Neuronal stem cell (in vitro differentiated cells): ENCODE data around the gene SLC39A11.
A peak's percentile ranks its signal among the peaks of the same experiment; 100 is the strongest.

Experiments
- DNase-seq: peaks from one replicate; pipeline ENCODE4 v3.0.0-alpha.2; 2013; ENCODE audit warnings: low spot score
- H2AFZ ChIP-seq: one replicate; pipeline ENCODE4 v1.6.1; 2013; ENCODE audit warnings: mild to moderate bottlenecking, low read length, inconsistent platforms
- H2AK5ac ChIP-seq: 2 replicates; pipeline ENCODE4 v1.6.1; 2013; ENCODE audit warnings: low read depth, mild to moderate bottlenecking, inconsistent platforms, low read length, moderate library complexity, mixed read lengths
- H2BK120ac ChIP-seq: 2 replicates; pipeline ENCODE4 v1.6.1; 2013; ENCODE audit warnings: low read depth, mild to moderate bottlenecking, inconsistent platforms, low read length, moderate library complexity, mixed read lengths
- H2BK12ac ChIP-seq: one replicate; pipeline ENCODE4 v1.6.1; 2013; ENCODE audit warnings: low read length, inconsistent platforms
- H2BK15ac ChIP-seq: 2 replicates; pipeline ENCODE4 v1.6.1; 2013; ENCODE audit warnings: mild to moderate bottlenecking, low read length, inconsistent platforms, mixed read lengths
- H2BK5ac ChIP-seq: one replicate; pipeline ENCODE4 v1.6.1; 2013; ENCODE audit warnings: inconsistent platforms, mild to moderate bottlenecking, low read length, moderate library complexity
- H3K14ac ChIP-seq: one replicate; pipeline ENCODE4 v1.6.1; 2013; ENCODE audit warnings: low read length, inconsistent platforms
- H3K18ac ChIP-seq: 2 replicates; pipeline ENCODE4 v1.6.1; 2013; ENCODE audit warnings: low read length, inconsistent platforms
- H3K23ac ChIP-seq: 2 replicates; pipeline ENCODE4 v1.6.1; 2013; ENCODE audit warnings: low read depth, mild to moderate bottlenecking, mixed read lengths, low read length, inconsistent platforms; ENCODE audit not compliant: poor library complexity
- H3K27ac ChIP-seq: replicated peaks from 3 replicates; pipeline ENCODE4 v1.5.1; 2013; ENCODE audit warnings: low read length, inconsistent platforms
- H3K27me3 ChIP-seq, 3 experiments: 2 replicates each; pipeline ENCODE4 v1.6.1; 2013; ENCODE audit warnings: low read length in 3 of 3, mild to moderate bottlenecking in 2 of 3, inconsistent platforms in 1 of 3, low read depth in 1 of 3, mixed read lengths in 1 of 3, moderate library complexity in 1 of 3; ENCODE audit not compliant: control insufficient read depth in 3 of 3, insufficient read depth in 3 of 3
- H3K36me3 ChIP-seq, 2 donors: replicated peaks in 1 of 2; 2 replicates each; pipeline ENCODE4 v1.6.1; 2013; ENCODE audit warnings: low read length in 2 of 2; ENCODE audit not compliant: control insufficient read depth in 2 of 2, insufficient read depth in 2 of 2
- H3K4ac ChIP-seq: 2 replicates; pipeline ENCODE4 v1.6.1; 2013; ENCODE audit warnings: inconsistent platforms, mild to moderate bottlenecking, low read length, moderate library complexity
- H3K4me1 ChIP-seq, 2 donors: 1 replicate in 1 of 2; 2 replicates in 1 of 2; pipeline ENCODE4 v1.6.1; 2013; ENCODE audit warnings: low read length in 2 of 2, low read depth in 1 of 2; ENCODE audit not compliant: control insufficient read depth in 2 of 2, insufficient read depth in 1 of 2
- H3K4me2 ChIP-seq: one replicate; pipeline ENCODE4 v1.6.1; 2013; ENCODE audit warnings: mild to moderate bottlenecking, low read length, inconsistent platforms; ENCODE audit not compliant: insufficient read depth, poor library complexity, severe bottlenecking
- H3K4me3 ChIP-seq, 2 donors: 2 replicates each; pipeline ENCODE4 v1.5.1; 2013; ENCODE audit warnings: low read length in 2 of 2, mild to moderate bottlenecking in 2 of 2, inconsistent platforms in 1 of 2, moderate library complexity in 1 of 2
- H3K79me1 ChIP-seq: one replicate; pipeline ENCODE4 v1.6.1; 2013; ENCODE audit warnings: low read depth, mild to moderate bottlenecking, inconsistent platforms, low read length, moderate library complexity
- H3K9ac ChIP-seq: one replicate; pipeline ENCODE4 v1.6.1; 2013; ENCODE audit warnings: mild to moderate bottlenecking, low read depth, low read length, inconsistent platforms; ENCODE audit not compliant: poor library complexity
- H3K9me3 ChIP-seq, 2 donors: replicated peaks in 1 of 2; 2 replicates each; pipeline versions ENCODE3 to v1.6.1; 2013; ENCODE audit warnings: low read length in 2 of 2, mild to moderate bottlenecking in 2 of 2, inconsistent platforms in 1 of 2, low read depth in 1 of 2, mixed read lengths in 1 of 2, moderate library complexity in 1 of 2; ENCODE audit not compliant: control insufficient read depth in 2 of 2, insufficient read depth in 1 of 2
- H4K8ac ChIP-seq: one replicate; pipeline ENCODE4 v1.6.1; 2013; ENCODE audit warnings: low read depth, mild to moderate bottlenecking, inconsistent platforms, low read length, moderate library complexity
- H4K91ac ChIP-seq: one replicate; pipeline ENCODE4 v1.6.1; 2013; ENCODE audit warnings: low read length, low read depth, mild to moderate bottlenecking, inconsistent platforms; ENCODE audit not compliant: poor library complexity
- WGBS, 2 donors: extraction: QIAGEN DNeasy Blood & Tissue Kit; methylation state at CpG; one replicate each; pipeline ENCODE4 v1.1.7; 2013; ENCODE audit warnings: missing lambda C conversion rate in 2 of 2, mixed read lengths in 1 of 2; ENCODE audit not compliant: insufficient read length in 2 of 2, insufficient replicate concordance in 1 of 2; ENCODE audit errors: extremely low coverage in 2 of 2; 5-methylcytosine and 5-hydroxymethylcytosine counted together

Gene SLC39A11

GRCh38 chr17:73093286-73093685 lies 798 bp upstream of the SLC39A11 start:
- H2BK15ac ChIP-seq, result no peak overlapping the region
- no peaks in the 10 kb centered on the region for H3K79me1 ChIP-seq
- no peak overlapping the region for H3K27ac ChIP-seq
- no peak overlapping the region for H2AFZ ChIP-seq
- H3K4me3 ChIP-seq, result no peak overlapping the region
- no CpG with 5 or more reads among the region's 9 CpGs for WGBS, 2 donors
- no peak overlapping the region for H3K9ac ChIP-seq
- no peak overlapping the region for H4K8ac ChIP-seq
- H4K91ac ChIP-seq, result no peak overlapping the region
- DNase-seq, result no peak
- no peak overlapping the region for H2AK5ac ChIP-seq
- H3K4me1 ChIP-seq, result peaks cover 7 to 8% of the 10 kb centered on the region in 2 donors
- no peak overlapping the region for H3K4ac ChIP-seq
- peaks cover 0 to 8% (median 0%) of the 10 kb centered on the region in 3 experiments for H3K27me3 ChIP-seq
- no peaks in the 10 kb centered on the region for H3K9me3 ChIP-seq
- H3K36me3 ChIP-seq, result no peaks in the 10 kb centered on the region
- no peak overlapping the region for H3K4me2 ChIP-seq
- no peak overlapping the region for H2BK12ac ChIP-seq
- H2BK5ac ChIP-seq, result no peak overlapping the region
- H2BK120ac ChIP-seq, result no peak overlapping the region
- H3K23ac ChIP-seq, result no peak overlapping the region
- no peak overlapping the region for H3K14ac ChIP-seq
- H3K18ac ChIP-seq, result no peak overlapping the region

- WGBS, 2 donors, result no CpG with 5 or more reads among the region's 20 CpGs
These were observed 542 bp downstream of the SLC39A11 start for GRCh38 chr17:73091770-73092522.

GRCh38 chr17:73091410-73091769 lies 1.1 kb downstream of the SLC39A11 start:
- no peak overlapping the region for H3K14ac ChIP-seq
- DNase-seq, result no peak
- no peaks in the 10 kb centered on the region for H3K9me3 ChIP-seq
- peaks cover 7 to 8% of the 10 kb centered on the region in 2 donors for H3K4me1 ChIP-seq
- no peak overlapping the region for H2BK15ac ChIP-seq
- no CpG with 5 or more reads among the region's 4 CpGs for WGBS, 2 donors
- no peak overlapping the region for H2BK120ac ChIP-seq
- H3K23ac ChIP-seq, result no peak overlapping the region
- H3K79me1 ChIP-seq, result no peaks in the 10 kb centered on the region
- no peak overlapping the region for H3K18ac ChIP-seq
- H3K4me3 ChIP-seq, result peak overlapping the region in 1 of 2 donors; percentile 58
- H3K4ac ChIP-seq, result no peak overlapping the region
- H3K9ac ChIP-seq, result no peak overlapping the region
- no peak overlapping the region for H4K8ac ChIP-seq
- H3K27ac ChIP-seq, result no peak overlapping the region
- no peak overlapping the region for H4K91ac ChIP-seq
- H3K4me2 ChIP-seq, result no peak overlapping the region
- no peak overlapping the region for H2BK5ac ChIP-seq
- H2AK5ac ChIP-seq, result no peak overlapping the region
- no peaks in the 10 kb centered on the region for H3K36me3 ChIP-seq
- H2BK12ac ChIP-seq, result no peak overlapping the region
- peaks cover 0 to 2% (median 0%) of the 10 kb centered on the region in 3 experiments for H3K27me3 ChIP-seq
- peak overlapping the region; percentile 94 for H2AFZ ChIP-seq

More at GRCh38 chr17:73091770-73092522, 542 bp downstream of the SLC39A11 start:
- Histone ChIP-seq H2BK15ac (no peak overlapping the region), H3K27ac (no peak overlapping the region), H4K91ac (no peak overlapping the region), H3K4ac (no peak overlapping the region), H3K36me3 (no peaks in the 10 kb centered on the region), H2BK12ac (no peak overlapping the region), H3K9me3 (no peaks in the 10 kb centered on the region), H2AFZ (peak overlapping the region; percentile 94), H3K4me3 (peak overlapping the region; percentile 58 to 84), H3K4me2 (peak overlapping the region; percentile 70), H2BK120ac (no peak overlapping the region), H3K4me1 (peaks cover 7 to 8% of the 10 kb centered on the region in 2 donors), H3K18ac (peak overlapping the region; percentile 77), H3K14ac (no peak overlapping the region), H4K8ac (no peak overlapping the region), H2BK5ac (no peak overlapping the region), H3K27me3 (peaks cover 0 to 6% (median 0%) of the 10 kb centered on the region in 3 experiments), H3K79me1 (no peaks in the 10 kb centered on the region), H3K23ac (peak overlapping the region; percentile 4), H3K9ac (peak overlapping the region; percentile 77), H2AK5ac (no peak overlapping the region)
- DNase-seq, result no peak

DNA sequence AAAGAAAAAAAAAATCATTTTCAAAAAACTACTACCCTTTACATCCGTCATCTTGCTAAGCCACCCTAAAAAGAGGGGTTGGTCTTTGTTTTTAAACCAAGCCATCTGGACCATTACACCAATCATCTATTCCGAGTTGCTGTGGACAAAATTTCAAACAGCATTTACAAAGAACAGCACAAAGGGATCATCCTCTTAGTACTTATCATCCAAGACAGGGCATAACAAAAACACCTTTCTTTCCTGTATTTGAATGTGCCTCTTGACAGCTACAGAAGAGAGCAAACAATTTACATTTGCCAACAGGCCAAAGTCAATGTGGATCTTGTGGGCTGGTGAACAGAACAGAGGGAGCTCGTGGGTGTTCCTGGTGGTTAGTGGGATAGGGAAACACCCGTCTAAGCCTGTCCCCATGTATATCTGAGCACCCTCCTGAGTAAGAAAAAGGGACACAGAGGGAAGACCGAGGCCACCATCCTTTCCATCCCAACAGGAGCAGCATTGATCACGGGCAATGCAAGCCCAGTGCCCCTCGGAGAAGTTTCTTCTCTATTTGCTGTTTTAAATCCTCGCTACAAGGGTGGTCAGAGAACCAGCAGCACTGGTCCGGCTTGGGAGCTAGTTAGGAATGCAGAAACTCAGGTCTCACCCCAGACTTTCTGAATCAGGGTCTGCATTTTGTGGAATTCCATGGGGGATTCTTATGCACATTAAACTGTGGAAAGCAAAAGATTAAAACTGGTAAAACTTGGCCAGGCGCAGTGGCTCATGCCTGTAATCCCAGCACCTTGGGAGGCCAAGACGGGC lies 1.9 kb downstream of the SLC39A11 start:
- DNase-seq, result no peak
- Histone ChIP-seq H3K4me1 (peaks cover 7 to 8% of the 10 kb centered on the region in 2 donors), H3K36me3 (no peaks in the 10 kb centered on the region), H3K79me1 (no peaks in the 10 kb centered on the region), H3K27ac (no peak overlapping the region), H2BK12ac (no peak overlapping the region), H3K4ac (no peak overlapping the region), H3K4me3 (no peak overlapping the region), H2AFZ (no peak overlapping the region), H3K14ac (no peak overlapping the region), H2BK5ac (no peak overlapping the region), H2BK15ac (no peak overlapping the region), H4K8ac (no peak overlapping the region), H3K9ac (no peak overlapping the region), H3K18ac (no peak overlapping the region), H2AK5ac (no peak overlapping the region), H3K9me3 (no peaks in the 10 kb centered on the region), H3K27me3 (peaks cover 0 to 2% (median 0%) of the 10 kb centered on the region in 3 experiments), H3K4me2 (no peak overlapping the region), H4K91ac (no peak overlapping the region), H2BK120ac (no peak overlapping the region), H3K23ac (no peak overlapping the region)
- no CpG with 5 or more reads among the region's 11 CpGs for WGBS, 2 donors
